ENCODE data around the gene CYP4F3. TPM values are rescaled to one million over a fixed set of nuclear protein-coding genes. Genes with fewer than 3 reads are reported as not detected.

The CYP4F3 gene
- total and polyA plus RNA-seq, 2 experiments from 2014 or later, result not detected

DNA sequence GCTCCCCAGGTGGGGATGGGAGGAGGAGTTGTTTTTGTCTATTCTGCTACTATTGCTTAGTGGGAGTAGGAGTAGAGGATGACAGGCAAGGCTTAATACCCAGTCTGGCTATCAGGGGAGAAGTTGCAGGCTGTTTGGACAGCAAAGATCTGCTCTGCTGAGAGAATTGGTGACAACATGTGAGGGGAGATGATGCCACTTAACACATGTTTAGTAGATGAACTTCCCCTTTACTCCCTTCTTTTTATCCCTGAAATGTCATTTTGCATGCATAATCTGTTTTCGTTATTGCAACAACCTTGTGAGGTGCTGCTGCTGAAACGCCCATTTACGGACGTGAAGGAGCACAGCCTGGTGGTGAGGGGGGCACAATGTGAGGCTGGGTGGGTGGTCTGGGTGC, 29.2 kb downstream of the CYP4F3 start:
- H2AFZ ChIP-seq, result no peak overlapping the region
- H3K9me3 ChIP-seq (ENCODE audit: low read depth), result no peaks in the 10 kb centered on the region
- H3K79me2 ChIP-seq (ENCODE audit: insufficient read depth), result no peaks in the 10 kb centered on the region
- in situ Hi-C loops (cut with MboI), result loop anchor here (5.0 kb wide), 1 partner anchor 107 kb away; no protein-coding TSS in a partner anchor
- DNase-seq, result no peak
- H4K20me1 ChIP-seq (ENCODE audit: insufficient read depth), result no peaks in the 10 kb centered on the region
- H3F3A ChIP-seq (ENCODE audit: insufficient read depth), result no peaks in the 10 kb centered on the region
- no peak overlapping the region for H3K27ac ChIP-seq
- no peaks in the 10 kb centered on the region for H3K9me2 ChIP-seq (ENCODE audit: insufficient read depth)
- no peak overlapping the region for H3K4me3 ChIP-seq
- WGBS, 2 experiments (ENCODE audit: low coverage in 1 of 2, low lambda C conversion rate in 2 of 2, missing lambda C conversion rate in 2 of 2), result 48 to 51% methylated on average over 4 of the region's 4 CpGs
- no peaks in the 10 kb centered on the region for H3K36me3 ChIP-seq (ENCODE audit: low read depth)
- no peak overlapping the region for H3K4me2 ChIP-seq (ENCODE audit: unreplicated experiment)
- TF ChIP-seq EZH2phosphoT487 (IDR thresholded peaks at IDR 0.05; ENCODE audit: insufficient read depth, low read depth) (no peak), EZH2 (IDR thresholded peaks at IDR 0.05; ENCODE audit: insufficient read depth, poor library complexity, severe bottlenecking) (no peak)
- no peaks in the 10 kb centered on the region for H3K4me1 ChIP-seq (ENCODE audit: insufficient read depth)
- H3K9ac ChIP-seq, result no peak overlapping the region
- no peaks in the 10 kb centered on the region for H3K27me3 ChIP-seq (replicated peaks; ENCODE audit: insufficient read depth)

DNA sequence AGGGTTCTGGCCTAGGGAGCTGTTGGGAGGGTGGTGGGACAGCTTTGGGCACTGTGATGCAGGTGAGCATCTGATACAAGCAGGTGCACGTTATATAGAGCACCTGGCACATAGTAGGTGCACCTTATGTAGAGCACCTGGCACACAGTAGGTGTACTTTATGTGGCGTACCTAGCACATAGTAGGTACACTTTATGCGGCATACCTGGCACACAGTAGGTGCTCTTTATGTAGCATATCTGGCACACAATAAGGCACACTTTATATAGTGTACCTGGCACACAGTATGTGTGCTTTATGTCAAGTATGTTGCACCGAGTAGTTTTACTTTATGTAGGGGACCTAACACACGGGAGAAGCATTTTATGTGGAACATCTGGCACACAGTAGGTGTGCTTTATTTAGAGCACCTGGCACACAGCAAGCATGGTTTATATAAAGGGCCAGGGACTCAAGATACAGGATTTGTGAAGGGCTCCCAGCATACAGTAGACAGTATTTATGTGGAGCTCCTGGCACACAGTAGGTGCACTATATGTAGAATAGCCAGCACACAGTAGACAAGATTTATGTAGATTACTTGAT, 30.6 kb downstream of the CYP4F3 start:
- H3K9ac ChIP-seq, result no peak overlapping the region
- 34 to 35% methylated on average over 5 of the region's 5 CpGs for WGBS, 2 experiments (ENCODE audit: low coverage in 1 of 2, low lambda C conversion rate in 2 of 2, missing lambda C conversion rate in 2 of 2)
- TF ChIP-seq EZH2phosphoT487 (IDR thresholded peaks at IDR 0.05; ENCODE audit: insufficient read depth, low read depth) (no peak), EZH2 (IDR thresholded peaks at IDR 0.05; ENCODE audit: insufficient read depth, poor library complexity, severe bottlenecking) (no peak)
- DNase-seq, result no peak
- no peaks in the 10 kb centered on the region for H3K27me3 ChIP-seq (replicated peaks; ENCODE audit: insufficient read depth)
- H3K9me2 ChIP-seq (ENCODE audit: insufficient read depth), result no peaks in the 10 kb centered on the region
- no peak overlapping the region for H2AFZ ChIP-seq
- in situ Hi-C loops (cut with MboI), result loop anchor here (5.0 kb wide), 1 partner anchor 106 kb away; no protein-coding TSS in a partner anchor
- no peak overlapping the region for H3K4me3 ChIP-seq
- H4K20me1 ChIP-seq (ENCODE audit: insufficient read depth), result no peaks in the 10 kb centered on the region
- no peaks in the 10 kb centered on the region for H3K79me2 ChIP-seq (ENCODE audit: insufficient read depth)
- no peaks in the 10 kb centered on the region for H3K4me1 ChIP-seq (ENCODE audit: insufficient read depth)
- H3K4me2 ChIP-seq (ENCODE audit: unreplicated experiment), result no peak overlapping the region
- no peak overlapping the region for H3K27ac ChIP-seq
- H3K36me3 ChIP-seq (ENCODE audit: low read depth), result no peaks in the 10 kb centered on the region
- H3K9me3 ChIP-seq (ENCODE audit: low read depth), result no peaks in the 10 kb centered on the region
- no peaks in the 10 kb centered on the region for H3F3A ChIP-seq (ENCODE audit: insufficient read depth)

DNA sequence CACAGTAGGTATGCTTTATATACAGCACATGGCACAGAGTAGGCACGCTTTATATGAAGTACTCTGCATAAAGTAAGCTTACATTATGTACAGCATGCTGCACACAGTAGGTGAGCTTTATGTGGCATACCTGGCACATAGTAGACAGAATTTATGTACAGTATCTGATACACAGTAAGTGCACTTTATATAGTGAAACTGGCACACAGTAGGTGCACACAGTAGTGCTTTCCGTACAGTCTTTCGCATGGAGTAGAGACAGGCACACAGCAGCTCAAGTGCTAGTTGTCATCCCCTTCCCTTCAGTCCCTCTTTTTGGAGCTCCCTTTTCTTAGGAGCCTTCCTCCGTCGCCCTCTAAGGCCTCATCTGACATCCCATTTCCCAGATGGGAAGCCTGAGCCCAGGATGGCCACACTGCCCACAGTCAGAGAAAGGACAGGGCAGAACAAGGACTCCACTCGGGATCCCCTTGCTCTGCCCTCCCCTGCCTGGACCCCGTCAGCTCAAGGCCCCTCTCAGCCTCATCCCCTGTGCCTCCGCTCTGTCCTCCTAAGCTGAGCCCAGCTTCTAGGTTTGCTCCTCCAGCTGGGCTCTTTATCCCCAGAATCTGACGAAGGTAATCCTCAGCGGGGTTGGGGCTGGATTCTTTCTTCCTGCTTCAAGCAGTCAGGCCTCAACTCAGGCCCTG, 31.3 kb downstream of the CYP4F3 start:
- H3K9me3 ChIP-seq (ENCODE audit: low read depth), result no peaks in the 10 kb centered on the region
- H4K20me1 ChIP-seq (ENCODE audit: insufficient read depth), result no peaks in the 10 kb centered on the region
- H3F3A ChIP-seq (ENCODE audit: insufficient read depth), result no peaks in the 10 kb centered on the region
- no peak for DNase-seq
- no peaks in the 10 kb centered on the region for H3K36me3 ChIP-seq (ENCODE audit: low read depth)
- no peaks in the 10 kb centered on the region for H3K27me3 ChIP-seq (replicated peaks; ENCODE audit: insufficient read depth)
- H3K27ac ChIP-seq, result no peak overlapping the region
- no peaks in the 10 kb centered on the region for H3K9me2 ChIP-seq (ENCODE audit: insufficient read depth)
- H3K9ac ChIP-seq, result no peak overlapping the region
- H3K79me2 ChIP-seq (ENCODE audit: insufficient read depth), result no peaks in the 10 kb centered on the region
- no peak overlapping the region for H3K4me2 ChIP-seq (ENCODE audit: unreplicated experiment)
- H3K4me1 ChIP-seq (ENCODE audit: insufficient read depth), result no peaks in the 10 kb centered on the region
- TF ChIP-seq EZH2phosphoT487 (IDR thresholded peaks at IDR 0.05; ENCODE audit: insufficient read depth, low read depth), result no peak
- no peak for TF ChIP-seq EZH2 (IDR thresholded peaks at IDR 0.05; ENCODE audit: insufficient read depth, poor library complexity, severe bottlenecking)
- no peak overlapping the region for H2AFZ ChIP-seq
- WGBS, 2 experiments (ENCODE audit: low coverage in 1 of 2, low lambda C conversion rate in 2 of 2, missing lambda C conversion rate in 2 of 2), result 22 to 23% methylated on average over 9 to 10 of the region's 10 CpGs
- no peak overlapping the region for H3K4me3 ChIP-seq
- in situ Hi-C loops (cut with MboI), result loop anchor here (5.0 kb wide), 1 partner anchor 105 kb away; no protein-coding TSS in a partner anchor

DNA sequence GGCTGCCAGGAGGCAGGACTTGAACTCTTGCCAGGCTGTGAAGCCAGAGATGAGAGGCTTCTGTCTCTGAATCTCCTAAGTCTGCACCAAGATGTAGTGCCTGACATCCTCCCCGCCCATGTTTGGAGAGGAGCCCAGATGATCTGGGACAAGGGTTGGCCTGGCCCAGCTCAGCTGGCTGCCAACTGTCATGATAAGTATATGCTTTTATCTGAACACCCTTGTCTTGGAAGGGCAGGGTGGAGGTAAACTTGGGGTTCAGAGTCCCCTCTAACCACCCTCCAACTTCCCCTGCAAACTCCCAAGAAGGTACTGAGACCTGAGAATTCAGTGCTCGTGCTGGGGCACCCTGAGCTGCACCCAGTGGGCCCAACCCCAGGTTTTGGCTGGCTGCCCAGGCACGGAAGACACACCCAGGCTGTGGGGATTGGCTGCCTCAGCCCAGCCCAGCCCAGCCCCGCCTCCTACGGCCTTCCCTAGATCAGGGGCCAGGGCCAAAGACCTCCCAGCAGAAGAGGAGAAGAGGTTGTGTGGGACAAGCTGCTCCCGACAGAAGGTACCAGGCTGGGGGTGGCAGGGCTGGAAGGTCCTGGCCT, 32.0 kb downstream of the CYP4F3 start, which contains the start of gene CYP4F12:
TSS of gene CYP4F12 (plus strand) at position 508 of the 596 bp plus-strand sequence. CDS start 443 bp downstream, outside the sequence.
- Histone ChIP-seq H3K36me3 (ENCODE audit: low read depth) (no peaks in the 10 kb centered on the region), H3K27ac (no peak within 1 kb of the TSS), H3K4me3 (no peak within 1 kb of the TSS), H3K4me2 (ENCODE audit: unreplicated experiment) (no peak within 1 kb of the TSS), H3K27me3 (replicated peaks; ENCODE audit: insufficient read depth) (no peaks in the 10 kb centered on the region), H2AFZ (no peak within 1 kb of the TSS), H3K9ac (no peak within 1 kb of the TSS), H3K79me2 (ENCODE audit: insufficient read depth) (no peaks in the 10 kb centered on the region), H4K20me1 (ENCODE audit: insufficient read depth) (no peaks in the 10 kb centered on the region), H3K9me2 (ENCODE audit: insufficient read depth) (no peaks in the 10 kb centered on the region), H3K4me1 (ENCODE audit: insufficient read depth) (no peaks in the 10 kb centered on the region), H3K9me3 (ENCODE audit: low read depth) (no peaks in the 10 kb centered on the region), H3F3A (ENCODE audit: insufficient read depth) (no peaks in the 10 kb centered on the region)
- in situ Hi-C loops (cut with MboI), result loop anchor here (5.0 kb wide), 1 partner anchor 105 kb away; no protein-coding TSS in a partner anchor
- no peak for TF ChIP-seq EZH2 (IDR thresholded peaks at IDR 0.05; ENCODE audit: insufficient read depth, poor library complexity, severe bottlenecking)
- no peak for TF ChIP-seq EZH2phosphoT487 (IDR thresholded peaks at IDR 0.05; ENCODE audit: insufficient read depth, low read depth)
- WGBS, 2 experiments (ENCODE audit: low coverage in 1 of 2, low lambda C conversion rate in 2 of 2, missing lambda C conversion rate in 2 of 2), result 1 to 2% methylated on average over 5 to 6 of the region's 6 CpGs
- peak; percentile 10 for DNase-seq
